IMR-90 (cell line): Measurements from ENCODE around the gene GDPD5. TPM values are rescaled to one million over a fixed set of nuclear protein-coding genes. Genes with fewer than 3 reads are reported as not detected.

Experiments used
- ATAC-seq: fragments of 200-7000 bp; cut with Tn5 transposase; 2 replicates; pipeline ENCODE4 v1.9.1; 2020; ENCODE audit warnings: low read depth, mild to moderate bottlenecking, moderate library complexity
- BruUV-seq: library from RNA; stranded (reverse); fragments of 400-500 nt; replicated peaks from 2 replicates; lab custom pipeline; 2021; lab: Mats Ljungman, UMichigan
- CTCF ChIA-PET: fragments of 300-600 bp; formaldehyde crosslinking; extraction: SDS; loops from one replicate; lab custom pipeline; 2021; ENCODE audit warnings: antibody characterized with exemption; lab: Yijun Ruan, JAX
- POLR2A ChIA-PET: fragments of 300-600 bp; sonication (Branson Sonifier 250); formaldehyde crosslinking; loops from one replicate; lab custom pipeline; 2022; ENCODE audit warnings: antibody characterized with exemption; ENCODE audit not compliant: unreplicated experiment; lab: Charles Lee
- DNase-seq: peaks from one replicate; pipeline ENCODE4 v3.0.0; 2013
- H2AFZ ChIP-seq: replicated peaks from 2 replicates; pipeline ENCODE3; 2013; ENCODE audit warnings: low read length, mild to moderate bottlenecking; ENCODE audit not compliant: poor library complexity
- H2AK5ac ChIP-seq: 2 replicates; pipeline ENCODE4 v1.6.1; 2013; ENCODE audit warnings: low read depth, low read length, inconsistent platforms
- H2AK9ac ChIP-seq: replicated peaks from 2 replicates; pipeline ENCODE3; 2013; ENCODE audit warnings: mild to moderate bottlenecking, low read depth, low read length, moderate library complexity; ENCODE audit not compliant: poor library complexity
- H2BK120ac ChIP-seq: 2 replicates; pipeline ENCODE4 v1.6.1; 2013; ENCODE audit warnings: low read depth, low read length, inconsistent platforms
- H2BK15ac ChIP-seq: 3 replicates; pipeline ENCODE4 v1.6.1; 2013; ENCODE audit warnings: low read depth, low read length, inconsistent platforms
- H2BK20ac ChIP-seq: 2 replicates; pipeline ENCODE4 v1.6.1; 2013; ENCODE audit warnings: low read depth, mild to moderate bottlenecking, inconsistent platforms, low read length, moderate library complexity
- H2BK5ac ChIP-seq: 2 replicates; pipeline ENCODE4 v1.6.1; 2013; ENCODE audit warnings: mild to moderate bottlenecking, low read depth, low read length, inconsistent platforms; ENCODE audit not compliant: poor library complexity, severe bottlenecking
- H3K14ac ChIP-seq: replicated peaks from 2 replicates; pipeline ENCODE4 v1.6.1; 2013; ENCODE audit warnings: low read depth, low read length, inconsistent platforms
- H3K18ac ChIP-seq: 2 replicates; pipeline ENCODE4 v1.6.1; 2013; ENCODE audit warnings: low read depth, low read length, control low read depth
- H3K23ac ChIP-seq: 2 replicates; pipeline ENCODE4 v1.6.1; 2013; ENCODE audit warnings: low read depth, low read length, inconsistent platforms
- H3K27ac ChIP-seq: 2 replicates; pipeline ENCODE4 v1.5.1; 2013; ENCODE audit warnings: mild to moderate bottlenecking, control low read depth, low read length; ENCODE audit not compliant: insufficient read depth
- H3K27me3 ChIP-seq: 2 replicates; pipeline ENCODE4 v1.6.1; 2013; ENCODE audit warnings: low read length; ENCODE audit not compliant: control insufficient read depth, insufficient read depth
- H3K36me3 ChIP-seq: 2 replicates; pipeline ENCODE4 v1.6.1; 2013; ENCODE audit warnings: low read length, mixed read lengths; ENCODE audit not compliant: control insufficient read depth, insufficient read depth
- H3K4ac ChIP-seq: 2 replicates; pipeline ENCODE4 v1.6.1; 2013; ENCODE audit warnings: low read depth, low read length, inconsistent platforms
- H3K4me1 ChIP-seq: 2 replicates; pipeline ENCODE4 v1.6.1; 2013; ENCODE audit warnings: low read length, mixed read lengths; ENCODE audit not compliant: control insufficient read depth, insufficient read depth
- H3K4me2 ChIP-seq: 2 replicates; pipeline ENCODE4 v1.6.1; 2013; ENCODE audit warnings: low read depth, mild to moderate bottlenecking, control low read depth, low read length, moderate library complexity
- H3K4me3 ChIP-seq: 2 replicates; pipeline ENCODE4 v1.5.1; 2013; ENCODE audit warnings: low read depth, mild to moderate bottlenecking, control low read depth, low read length, moderate library complexity; ENCODE audit not compliant: insufficient read depth
- H3K56ac ChIP-seq: 2 replicates; pipeline ENCODE4 v1.6.1; 2013; ENCODE audit warnings: low read length, inconsistent platforms; ENCODE audit not compliant: insufficient read depth; ENCODE audit errors: extremely low read depth
- H3K79me1 ChIP-seq, 2 experiments: 2 replicates each; pipeline ENCODE4 v1.6.1; 2013; ENCODE audit warnings: low read length in 2 of 2, inconsistent platforms in 1 of 2, low read depth in 1 of 2
- H3K9ac ChIP-seq: 2 replicates; pipeline ENCODE4 v1.6.1; 2013; ENCODE audit warnings: low read depth, low read length, control low read depth
- H3K9me1 ChIP-seq: 2 replicates; pipeline ENCODE4 v1.6.1; 2013; ENCODE audit warnings: low read length, inconsistent platforms; ENCODE audit not compliant: insufficient read depth
- H3K9me3 ChIP-seq: 2 replicates; pipeline ENCODE4 v1.6.1; 2013; ENCODE audit warnings: low read length; ENCODE audit not compliant: control insufficient read depth, insufficient read depth
- H4K20me1 ChIP-seq: 2 replicates; pipeline ENCODE4 v1.6.1; 2013; ENCODE audit warnings: low read length, inconsistent platforms; ENCODE audit not compliant: insufficient read depth
- H4K5ac ChIP-seq: 2 replicates; pipeline ENCODE4 v1.6.1; 2013; ENCODE audit warnings: mild to moderate bottlenecking, low read depth, low read length, control low read depth
- H4K8ac ChIP-seq, 2 experiments: 2 replicates each; pipeline ENCODE4 v1.6.1; 2013; ENCODE audit warnings: low read depth in 2 of 2, low read length in 2 of 2, control low read depth in 1 of 2, inconsistent platforms in 1 of 2
- H4K91ac ChIP-seq: 2 replicates; pipeline ENCODE4 v1.6.1; 2013; ENCODE audit warnings: low read depth, low read length, inconsistent platforms; ENCODE audit not compliant: insufficient read depth
- BHLHE40 ChIP-seq: fragments of 150-350 bp; IDR thresholded peaks from 2 replicates; pipeline ENCODE4 v1.6.1; 2016; ENCODE audit warnings: mild to moderate bottlenecking, low read depth, low read length
- CEBPB ChIP-seq: IDR thresholded peaks from 2 replicates; pipeline ENCODE4 v1.6.1; 2012; ENCODE audit warnings: low read depth, low read length, improper control_type of control experiment
- CHD1 ChIP-seq: IDR thresholded peaks from 2 replicates; pipeline ENCODE4 v1.6.1; 2012; ENCODE audit warnings: low read depth, low read length, improper control_type of control experiment
- FOS ChIP-seq: fragments of 150-350 bp; IDR thresholded peaks from 2 replicates; pipeline ENCODE4 v1.6.1; 2016; ENCODE audit warnings: low read depth, low read length
- MAFK ChIP-seq: IDR thresholded peaks from 2 replicates; pipeline ENCODE4 v1.6.1; 2012; ENCODE audit warnings: low read depth, low read length, improper control_type of control experiment
- MAZ ChIP-seq: IDR thresholded peaks from 2 replicates; pipeline ENCODE4 v1.6.1; 2012; ENCODE audit warnings: low read depth, mild to moderate bottlenecking, low read length, improper control_type of control experiment, moderate library complexity, borderline replicate concordance
- MXI1 ChIP-seq: IDR thresholded peaks from 2 replicates; pipeline ENCODE4 v1.6.1; 2012; ENCODE audit warnings: low read depth, mild to moderate bottlenecking, low read length, moderate library complexity, borderline replicate concordance
- NFE2L2 ChIP-seq: fragments of 150-350 bp; IDR thresholded peaks from 2 replicates; pipeline ENCODE4 v1.6.1; 2016; ENCODE audit warnings: low read depth, mild to moderate bottlenecking, low read length
- POLR2A ChIP-seq: IDR thresholded peaks from 2 replicates; pipeline ENCODE4 v1.6.1; 2012; ENCODE audit warnings: mild to moderate bottlenecking, low read depth, low read length
- RAD21 ChIP-seq: IDR thresholded peaks from 2 replicates; pipeline ENCODE4 v1.6.1; 2012; ENCODE audit warnings: low read length, improper control_type of control experiment
- RCOR1 ChIP-seq: IDR thresholded peaks from 2 replicates; pipeline ENCODE4 v1.6.1; 2012; ENCODE audit warnings: mild to moderate bottlenecking, low read length, improper control_type of control experiment; ENCODE audit not compliant: insufficient replicate concordance
- RFX5 ChIP-seq: IDR thresholded peaks from 2 replicates; pipeline ENCODE4 v1.8.0; 2012; ENCODE audit warnings: low read depth, mild to moderate bottlenecking, low read length, moderate library complexity
- SMC3 ChIP-seq: fragments of 150-350 bp; IDR thresholded peaks from 2 replicates; pipeline ENCODE4 v1.6.1; 2016; ENCODE audit warnings: low read depth, mild to moderate bottlenecking, antibody characterized with exemption, low read length, moderate library complexity
- WGBS, 2 experiments: methylation state at CpG; one replicate each; pipeline versions ENCODE4 v1.1.5 to v1.1.7; 2013; ENCODE audit warnings: missing lambda C conversion rate in 2 of 2; ENCODE audit not compliant: insufficient read length in 1 of 2; ENCODE audit errors: extremely low coverage in 2 of 2; 5-methylcytosine and 5-hydroxymethylcytosine counted together
- dilution Hi-C: fragments of 300-500 bp; cut with HindIII; formaldehyde crosslinking; loops from one replicate; pipeline ENCODE4 v1.14.3; 2018; ENCODE audit warnings: low sequenced_read_pairs; ENCODE audit not compliant: unreplicated experiment
- in situ Hi-C: fragments of 300-500 bp; cut with MboI; formaldehyde crosslinking; loops from 3 replicates; pipeline ENCODE4 v1.14.3; 2019; ENCODE audit warnings: low sequenced_read_pairs, inconsistent platforms, mixed read lengths
- intact Hi-C: fragments of 100-400 bp; cut with micrococcal nuclease; formaldehyde crosslinking; loops from 2 replicates; pipeline ENCODE4 v1.10.0; 2022
- polyA plus RNA-seq, 3 experiments: library from polyadenylated mRNA; depleted of rRNA; stranded (reverse); fragments of >200 nt; gene quantifications; 2 replicates each; pipeline ENCODE4 v1.2.3, GENCODE V29; 2012; ENCODE audit warnings: low replicate concordance in 1 of 3
- total RNA-seq: library from RNA; depleted of rRNA; stranded (reverse); fragments of >200 nt; gene quantifications from 2 replicates; pipeline ENCODE4 v1.2.3, GENCODE V29; 2012
- TF ChIP-seq, protein P1 (sequence below): fragments of 150-350 bp; IDR thresholded peaks from 2 replicates; pipeline ENCODE4 v1.6.1; 2017; ENCODE audit warnings: mild to moderate bottlenecking, antibody characterized with exemption, low read length, low read depth
- TF ChIP-seq, protein P2 (sequence below): fragments of 150-350 bp; IDR thresholded peaks from 2 replicates; pipeline ENCODE4 v1.6.1; 2016; ENCODE audit warnings: low read depth, mild to moderate bottlenecking, low read length, moderate library complexity, borderline replicate concordance
- TF ChIP-seq, protein P3 (sequence below): conservative IDR thresholded peaks from 2 replicates; pipeline ENCODE4 v1.5.1; 2012; ENCODE audit warnings: mild to moderate bottlenecking, low read depth, low read length, improper control_type of control experiment

Gene GDPD5
- total and polyA plus RNA-seq, 2 of the 4 experiments (the other 2 are of a cell fraction), result 2.0 to 7.9 TPM

DNA sequence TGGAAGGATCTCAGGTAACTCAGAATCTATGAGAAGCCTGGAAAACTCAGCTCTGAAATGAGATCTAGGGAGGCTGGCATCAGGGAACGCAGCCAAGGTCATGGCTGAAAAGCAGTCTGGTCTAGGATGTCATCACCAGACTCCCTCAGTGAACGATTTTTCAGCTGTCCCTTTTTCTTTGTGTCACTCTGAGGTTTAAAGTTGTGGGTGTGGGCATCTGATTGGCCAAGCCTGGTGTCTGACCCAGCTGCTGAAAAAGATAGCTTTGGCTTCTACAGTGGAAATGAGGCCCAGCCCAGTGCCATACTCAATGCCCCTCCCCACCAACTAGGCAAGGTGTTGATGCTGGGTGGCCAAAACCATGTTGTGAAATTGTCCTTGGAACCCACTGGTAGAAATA is 111.9 kb downstream of the GDPD5 start:
- no peak overlapping the region for H2AK5ac ChIP-seq
- no peak overlapping the region for H2AK9ac ChIP-seq
- peaks cover 11% of the 10 kb centered on the region for H4K20me1 ChIP-seq
- no peak overlapping the region for H2BK120ac ChIP-seq
- no peaks in the 10 kb centered on the region for H3K27me3 ChIP-seq
- TF ChIP-seq, protein P1, sequence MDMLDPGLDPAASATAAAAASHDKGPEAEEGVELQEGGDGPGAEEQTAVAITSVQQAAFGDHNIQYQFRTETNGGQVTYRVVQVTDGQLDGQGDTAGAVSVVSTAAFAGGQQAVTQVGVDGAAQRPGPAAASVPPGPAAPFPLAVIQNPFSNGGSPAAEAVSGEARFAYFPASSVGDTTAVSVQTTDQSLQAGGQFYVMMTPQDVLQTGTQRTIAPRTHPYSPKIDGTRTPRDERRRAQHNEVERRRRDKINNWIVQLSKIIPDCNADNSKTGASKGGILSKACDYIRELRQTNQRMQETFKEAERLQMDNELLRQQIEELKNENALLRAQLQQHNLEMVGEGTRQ, result no peak
- no peak for TF ChIP-seq RAD21
- no peak for TF ChIP-seq RFX5
- no peak for TF ChIP-seq CEBPB
- no peak for TF ChIP-seq RCOR1
- no peak for TF ChIP-seq MXI1
- no peak for TF ChIP-seq MAZ
- TF ChIP-seq POLR2A, result no peak
- TF ChIP-seq, protein P2, sequence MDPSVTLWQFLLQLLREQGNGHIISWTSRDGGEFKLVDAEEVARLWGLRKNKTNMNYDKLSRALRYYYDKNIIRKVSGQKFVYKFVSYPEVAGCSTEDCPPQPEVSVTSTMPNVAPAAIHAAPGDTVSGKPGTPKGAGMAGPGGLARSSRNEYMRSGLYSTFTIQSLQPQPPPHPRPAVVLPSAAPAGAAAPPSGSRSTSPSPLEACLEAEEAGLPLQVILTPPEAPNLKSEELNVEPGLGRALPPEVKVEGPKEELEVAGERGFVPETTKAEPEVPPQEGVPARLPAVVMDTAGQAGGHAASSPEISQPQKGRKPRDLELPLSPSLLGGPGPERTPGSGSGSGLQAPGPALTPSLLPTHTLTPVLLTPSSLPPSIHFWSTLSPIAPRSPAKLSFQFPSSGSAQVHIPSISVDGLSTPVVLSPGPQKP, result no peak
- TF ChIP-seq, protein P3, sequence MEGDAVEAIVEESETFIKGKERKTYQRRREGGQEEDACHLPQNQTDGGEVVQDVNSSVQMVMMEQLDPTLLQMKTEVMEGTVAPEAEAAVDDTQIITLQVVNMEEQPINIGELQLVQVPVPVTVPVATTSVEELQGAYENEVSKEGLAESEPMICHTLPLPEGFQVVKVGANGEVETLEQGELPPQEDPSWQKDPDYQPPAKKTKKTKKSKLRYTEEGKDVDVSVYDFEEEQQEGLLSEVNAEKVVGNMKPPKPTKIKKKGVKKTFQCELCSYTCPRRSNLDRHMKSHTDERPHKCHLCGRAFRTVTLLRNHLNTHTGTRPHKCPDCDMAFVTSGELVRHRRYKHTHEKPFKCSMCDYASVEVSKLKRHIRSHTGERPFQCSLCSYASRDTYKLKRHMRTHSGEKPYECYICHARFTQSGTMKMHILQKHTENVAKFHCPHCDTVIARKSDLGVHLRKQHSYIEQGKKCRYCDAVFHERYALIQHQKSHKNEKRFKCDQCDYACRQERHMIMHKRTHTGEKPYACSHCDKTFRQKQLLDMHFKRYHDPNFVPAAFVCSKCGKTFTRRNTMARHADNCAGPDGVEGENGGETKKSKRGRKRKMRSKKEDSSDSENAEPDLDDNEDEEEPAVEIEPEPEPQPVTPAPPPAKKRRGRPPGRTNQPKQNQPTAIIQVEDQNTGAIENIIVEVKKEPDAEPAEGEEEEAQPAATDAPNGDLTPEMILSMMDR, result no peak
- TF ChIP-seq NFE2L2, result no peak
- TF ChIP-seq FOS, result no peak
- no peak for TF ChIP-seq CHD1
- TF ChIP-seq MAFK, result no peak
- no peak for TF ChIP-seq SMC3
- TF ChIP-seq BHLHE40, result no peak
- no peak overlapping the region for H3K4ac ChIP-seq
- H2BK5ac ChIP-seq, result no peak overlapping the region
- no peak overlapping the region for H3K18ac ChIP-seq
- H2BK20ac ChIP-seq, result no peak overlapping the region
- ATAC-seq, result no peak
- in situ Hi-C loops (no loop called here), dilution Hi-C loops (no loop called here), intact Hi-C loops (no loop called here)
- no peaks in the 10 kb centered on the region for H3K9me3 ChIP-seq
- no peak overlapping the region for H4K91ac ChIP-seq
- no TSS peak for BruUV-seq
- H3K4me1 ChIP-seq, result peaks cover 9% of the 10 kb centered on the region
- WGBS, 2 experiments, result no CpG with 5 or more reads among the region's 2 CpGs
- POLR2A ChIA-PET, result interaction anchor here (0.6 kb wide), 1 partner anchor 96 kb away, joined by 4 read pairs; no protein-coding TSS in a partner anchor
- peaks cover 33% of the 10 kb centered on the region for H3K36me3 ChIP-seq
- H4K8ac ChIP-seq, result 0 out of 4 replicates have a peak overlapping the region, but pooled peaks of 1 of the 2 experiments have one; percentile 3
- no peak overlapping the region for H3K23ac ChIP-seq
- no peak overlapping the region for H4K5ac ChIP-seq
- H3K79me1 ChIP-seq, result peaks cover 9 to 40% of the 10 kb centered on the region in 2 experiments; a peak in 3 of 4 replicates
- CTCF ChIA-PET, result interaction anchor here (0.6 kb wide), 1 partner anchor 121 kb away, joined by 3 read pairs; no protein-coding TSS in a partner anchor
- DNase-seq, result no peak
- no peak overlapping the region for H3K56ac ChIP-seq
- H3K9me1 ChIP-seq, result peaks cover 11% of the 10 kb centered on the region; the same call in 1 of the 2 replicates
- H2BK15ac ChIP-seq, result no peak overlapping the region
- no peak overlapping the region for H3K27ac ChIP-seq
- H3K14ac ChIP-seq, result no peak overlapping the region; the same call in 1 of the 2 replicates
- no peak overlapping the region for H3K4me3 ChIP-seq
- H2AFZ ChIP-seq, result no peak overlapping the region
- no peak overlapping the region for H3K4me2 ChIP-seq
- no peak overlapping the region for H3K9ac ChIP-seq
